GM21717 (cell line): Measurements from ENCODE around the gene PPARA.

Experiments used
- ATAC-seq: cut with Tn5 transposase; IDR thresholded peaks from one replicate; pipeline ENCODE4 v1.9.1; 2021; ENCODE audit warnings: mild to moderate bottlenecking, moderate library complexity; ENCODE audit not compliant: unreplicated experiment

PPARA gene

GRCh38 chr22:46269564-46269963 is 119.2 kb downstream of the PPARA start:
- ATAC-seq = no peak

DNA sequence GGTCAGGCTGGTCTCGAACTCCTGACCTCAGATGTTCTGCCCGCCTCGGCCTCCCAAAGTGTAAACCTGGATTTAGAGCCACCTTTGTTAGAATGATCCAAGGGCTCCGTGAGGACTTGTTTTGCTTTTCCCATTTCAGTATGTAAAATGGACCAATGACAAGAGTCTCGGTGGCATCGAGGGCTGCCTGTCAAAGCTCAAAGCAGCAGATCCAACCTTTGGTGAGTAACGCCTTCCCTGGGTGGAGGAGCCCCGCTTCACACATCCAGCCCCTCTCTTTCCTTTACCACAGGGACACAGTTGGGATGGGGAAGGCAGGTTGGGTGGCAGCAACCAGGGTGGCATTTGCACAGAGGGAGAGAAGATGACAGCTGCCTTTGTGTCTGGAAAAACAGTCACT is 121.9 kb downstream of the PPARA start:
- no peak for ATAC-seq

DNA sequence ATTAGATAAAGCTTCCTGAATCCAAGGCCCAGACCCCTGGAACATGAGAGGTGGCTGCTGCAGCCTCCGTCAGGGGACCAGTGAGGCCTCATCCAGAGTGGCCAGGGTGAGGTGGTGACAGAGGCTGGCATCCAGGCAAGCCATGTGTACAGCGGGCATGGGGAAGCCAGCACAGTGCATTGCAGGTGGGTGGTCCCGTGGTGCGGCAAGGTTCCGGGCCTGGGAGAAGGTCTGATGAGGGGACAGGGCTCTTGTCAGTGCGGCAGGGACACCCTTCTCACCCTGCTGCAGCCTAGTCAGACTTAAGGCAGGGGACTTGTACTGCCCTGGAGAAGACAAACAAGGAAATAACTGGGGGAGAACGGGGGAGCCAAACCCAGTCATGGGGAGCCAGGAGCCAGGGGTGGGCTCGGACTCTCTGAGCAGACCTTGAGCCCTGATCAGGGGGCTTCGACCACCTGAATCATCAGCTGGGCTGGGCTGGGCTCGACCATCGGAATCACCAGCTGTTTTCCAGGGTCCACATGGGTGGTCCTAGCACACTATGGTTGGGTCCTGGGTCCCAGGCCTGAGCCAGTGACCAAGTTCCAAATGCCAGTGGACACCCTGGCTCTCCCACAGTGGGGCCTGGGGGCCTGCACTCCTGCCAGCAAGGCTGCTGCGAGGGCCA is 122.6 kb downstream of the PPARA start:
- ATAC-seq = no peak

DNA sequence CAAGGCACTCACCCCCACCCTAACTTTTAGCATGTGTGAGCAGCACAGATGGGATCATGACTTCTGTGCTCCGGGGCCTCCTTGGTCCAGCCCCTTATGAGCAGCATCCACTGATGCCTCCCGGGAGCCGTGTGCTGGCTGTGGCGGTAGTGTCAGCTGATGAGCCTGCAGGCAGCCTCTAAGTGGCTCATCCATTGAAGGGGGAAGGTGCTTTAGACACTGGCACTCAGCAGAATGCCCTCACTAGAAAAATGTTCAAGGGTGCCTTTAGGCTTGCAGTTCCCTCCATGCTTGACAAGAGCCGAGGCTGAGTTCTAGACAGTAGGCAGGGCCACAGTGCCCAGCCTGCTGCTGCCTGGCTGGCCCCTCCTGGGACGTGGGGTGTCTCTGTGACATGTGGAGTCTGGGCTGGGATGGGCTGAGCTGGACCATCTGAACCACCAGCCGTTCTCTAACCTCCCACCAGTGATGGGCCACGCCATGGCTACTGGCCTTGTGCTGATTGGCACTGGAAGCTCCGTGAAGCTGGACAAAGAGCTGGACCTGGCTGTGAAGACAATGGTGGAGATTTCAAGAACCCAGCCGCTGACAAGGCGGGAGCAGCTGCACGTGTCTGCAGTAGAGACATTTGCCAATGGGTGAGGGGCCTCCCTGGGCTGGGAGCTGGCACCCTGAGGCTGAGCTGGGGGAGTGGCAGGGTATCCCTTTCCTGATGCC is 123.3 kb downstream of the PPARA start:
- no peak for ATAC-seq

GRCh38 chr22:46274381-46274780 is 124.1 kb downstream of the PPARA start:
- no peak for ATAC-seq

GRCh38 chr22:46275455-46276122 is 125.3 kb downstream of the PPARA start:
- ATAC-seq = no peak

- no peak for ATAC-seq
Observed at GRCh38 chr22:46276563-46276962, 126.2 kb downstream of the PPARA start.

GRCh38 chr22:46278656-46279645 is 128.6 kb downstream of the PPARA start:
- ATAC-seq = no peak

DNA sequence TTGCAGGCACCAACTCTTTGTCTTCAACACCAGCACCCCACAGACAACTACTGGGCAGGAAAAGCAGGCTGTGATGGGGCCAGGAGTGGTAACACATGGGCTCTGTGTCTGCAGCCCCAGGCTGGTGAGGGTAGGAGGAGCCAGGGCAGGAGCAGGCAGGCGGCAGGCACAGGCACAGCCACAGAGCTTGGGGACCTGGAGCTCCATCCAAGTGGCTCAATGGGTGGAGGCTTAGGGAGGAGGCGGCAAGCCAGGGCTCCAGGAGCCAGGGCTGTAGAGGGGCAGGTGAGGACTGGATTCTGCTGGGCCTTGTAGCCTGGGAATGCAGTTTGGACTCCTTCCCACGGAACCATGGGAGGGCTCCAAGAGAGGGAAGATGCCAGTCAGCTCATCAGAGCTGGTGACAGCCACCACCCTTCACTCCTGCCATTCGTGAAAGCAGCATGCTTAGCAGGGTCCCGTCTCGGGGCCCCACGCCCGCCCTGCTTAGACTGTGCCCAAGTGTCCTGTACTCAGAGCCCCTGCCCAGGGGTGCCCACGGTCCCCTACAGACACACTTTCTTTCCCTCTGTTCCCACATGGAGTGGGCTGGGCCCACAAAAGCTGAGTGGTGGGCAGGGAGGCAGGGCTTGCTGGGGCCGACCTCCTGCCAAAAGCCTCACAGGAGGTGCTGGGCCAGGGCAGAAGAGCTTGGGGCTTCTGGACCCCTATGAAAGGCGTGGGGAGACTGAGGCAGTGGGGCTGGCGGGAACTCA is 129.9 kb downstream of the PPARA start:
- no peak for ATAC-seq

- no peak for ATAC-seq
Observed at GRCh38 chr22:46280999-46281623, 130.8 kb downstream of the PPARA start.

DNA sequence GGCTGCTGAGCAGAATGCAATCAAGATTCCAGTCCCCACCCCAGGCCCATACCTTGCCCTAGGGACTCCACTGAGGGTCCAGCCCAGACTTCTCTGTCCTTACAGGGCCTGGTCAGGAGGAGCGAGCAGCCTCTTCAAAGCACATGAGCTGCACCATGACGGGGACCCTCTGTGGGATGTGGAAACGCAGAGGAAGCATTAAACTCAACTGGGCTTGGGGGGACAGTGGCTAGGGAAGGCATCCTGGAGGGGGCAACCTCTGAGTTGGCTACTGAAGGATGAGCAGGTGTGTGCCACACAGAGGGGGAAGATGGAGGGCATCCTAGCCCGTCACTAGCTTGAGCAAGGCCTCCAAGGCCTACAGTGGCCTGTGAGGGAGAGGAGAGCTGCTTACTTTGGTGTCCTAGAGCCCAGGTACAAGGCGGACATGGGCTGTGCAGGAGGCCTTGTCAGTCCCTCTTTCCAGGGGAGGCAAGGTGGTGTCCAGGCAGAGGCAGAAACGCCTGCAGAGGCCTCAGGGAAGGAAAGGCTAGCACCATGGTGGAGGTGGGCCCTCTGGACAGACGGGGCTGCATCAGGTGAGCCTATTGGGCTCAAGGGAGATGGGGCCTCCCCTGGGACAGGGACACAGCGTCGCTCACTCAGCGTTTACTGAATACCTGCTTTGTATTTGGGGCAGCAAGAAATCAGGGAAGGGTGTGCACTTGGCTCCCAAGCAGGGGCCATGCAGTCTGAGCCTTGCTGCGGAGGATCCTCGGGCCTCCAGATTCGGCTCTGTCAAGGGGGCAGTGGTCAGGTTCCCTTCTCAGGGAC is 131.7 kb downstream of the PPARA start:
- ATAC-seq = no peak

- ATAC-seq = no peak
Observed at GRCh38 chr22:46286006-46286405, 135.7 kb downstream of the PPARA start.

DNA sequence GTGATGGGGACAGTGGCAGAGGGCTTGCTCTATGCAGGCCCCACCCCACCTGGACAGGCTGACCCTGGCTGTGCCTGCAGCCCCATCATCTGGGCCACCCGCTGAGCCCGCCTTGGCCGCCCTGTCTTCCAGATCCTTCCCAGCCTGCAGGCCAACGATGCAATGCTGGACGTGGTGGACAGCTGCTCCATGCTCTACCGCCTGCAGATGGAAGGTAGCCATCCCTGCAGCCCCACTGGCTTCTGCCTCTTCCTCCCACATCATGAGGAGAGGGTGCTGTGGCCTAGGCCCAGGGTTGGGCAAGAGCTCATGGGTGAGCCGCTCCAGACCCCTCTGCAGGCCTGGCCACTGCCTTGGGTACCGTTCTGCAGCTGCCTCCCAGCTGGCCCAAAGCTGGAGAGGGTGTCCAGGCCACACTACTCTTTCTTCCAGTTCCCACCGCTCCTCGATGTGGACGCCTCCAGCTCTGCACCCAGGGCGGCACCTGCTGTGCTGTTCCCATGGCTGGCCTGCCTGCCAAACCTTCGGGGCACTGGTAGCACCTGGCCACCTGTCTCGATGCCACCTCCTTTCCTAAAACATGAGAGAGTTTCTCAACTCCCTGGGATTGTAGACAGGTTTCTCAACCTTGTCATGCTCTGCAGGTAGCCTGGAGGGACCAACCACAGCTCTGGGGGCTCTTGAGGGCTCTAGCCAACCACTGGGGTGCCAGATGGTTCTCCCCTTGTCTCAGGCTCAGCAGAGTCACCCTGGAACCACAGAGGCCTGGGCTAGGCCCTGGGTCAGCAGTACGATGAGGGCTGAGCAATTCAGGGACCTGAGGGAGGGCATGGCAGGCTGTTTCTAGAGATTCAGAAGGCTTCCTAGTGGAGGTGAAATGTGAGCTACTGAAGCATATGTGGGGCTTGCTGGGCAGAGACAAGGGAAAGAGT is 136.9 kb downstream of the PPARA start:
- ATAC-seq = no peak

DNA sequence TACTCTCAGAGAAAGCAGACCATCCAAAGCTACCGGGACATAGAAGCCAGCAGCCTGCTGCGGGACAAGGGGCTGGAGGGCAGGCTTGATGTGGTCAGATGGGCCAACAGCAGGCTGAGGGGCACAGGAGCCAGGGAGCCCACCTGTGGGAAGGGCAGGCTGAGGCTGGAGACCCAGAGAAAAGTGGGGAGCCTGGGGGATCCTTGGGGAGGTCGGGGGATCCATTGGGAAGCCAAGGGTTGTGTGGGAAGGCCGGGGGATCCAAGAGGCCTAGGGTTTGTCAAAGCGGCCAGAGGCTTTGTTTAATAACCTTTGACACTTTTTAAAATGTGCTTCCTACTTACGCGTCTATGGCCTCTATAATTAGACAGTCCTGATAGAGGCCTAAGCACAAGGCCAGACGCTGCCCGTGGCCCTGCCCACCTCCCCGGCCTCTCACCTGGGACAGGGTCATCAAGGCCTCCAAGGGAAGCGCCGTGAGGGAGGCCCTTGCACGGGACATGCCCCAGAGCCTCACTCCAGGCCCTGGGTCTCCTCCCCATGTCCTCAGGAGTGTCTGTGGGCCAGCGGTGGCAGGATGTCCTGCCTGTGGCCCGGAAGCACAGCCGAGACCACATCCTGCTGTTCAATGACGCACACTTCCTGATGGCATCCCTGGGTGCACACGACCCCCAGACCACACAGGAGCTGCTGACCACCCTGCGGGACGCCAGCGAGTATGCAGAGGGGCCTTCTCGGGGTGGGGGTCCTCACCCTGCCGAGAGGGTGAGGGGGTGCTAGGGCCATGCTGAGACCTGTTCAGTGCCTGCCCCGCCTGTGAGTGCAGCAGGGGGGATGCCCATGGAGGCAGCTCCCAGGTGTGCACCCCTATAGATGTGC is 137.8 kb downstream of the PPARA start:
- ATAC-seq = peak; percentile 67

GRCh38 chr22:46288846-46289243 is 138.5 kb downstream of the PPARA start:
- no peak for ATAC-seq

GRCh38 chr22:46289244-46289891 is 139.0 kb downstream of the PPARA start:
- no peak for ATAC-seq
